Adrenal gland (tissue), 5 donors: ENCODE data around the gene ALOX15.

Experiments used
- POLR2A ChIP-seq, 2 donors: fragments of 450-650 bp; IDR thresholded peaks; one replicate each; pipeline ENCODE4 v1.6.1; 2017; ENCODE audit warnings: antibody characterized with exemption in 2 of 2, mild to moderate bottlenecking in 2 of 2, moderate library complexity in 1 of 2
- TF ChIP-seq, protein P1 (sequence below), 6 experiments: fragments of 450-650 bp in 4 of 6; fragments of 200-600 bp in 2 of 6; sonication (generic) in 1 of 6; IDR thresholded peaks; 1 replicate in 5 of 6; 2 replicates in 1 of 6; pipeline versions ENCODE4 v1.5.1 to v1.8.0; 2016 to 2021; ENCODE audit warnings: antibody characterized with exemption in 6 of 6, mild to moderate bottlenecking in 2 of 6, moderate library complexity in 1 of 6
- donor health status: DM: no; HTN: no; CAD: no.

GRCh38 chr17:4597975-4598374 is 43.5 kb downstream of the ALOX15 start:
- TF ChIP-seq, protein P1, sequence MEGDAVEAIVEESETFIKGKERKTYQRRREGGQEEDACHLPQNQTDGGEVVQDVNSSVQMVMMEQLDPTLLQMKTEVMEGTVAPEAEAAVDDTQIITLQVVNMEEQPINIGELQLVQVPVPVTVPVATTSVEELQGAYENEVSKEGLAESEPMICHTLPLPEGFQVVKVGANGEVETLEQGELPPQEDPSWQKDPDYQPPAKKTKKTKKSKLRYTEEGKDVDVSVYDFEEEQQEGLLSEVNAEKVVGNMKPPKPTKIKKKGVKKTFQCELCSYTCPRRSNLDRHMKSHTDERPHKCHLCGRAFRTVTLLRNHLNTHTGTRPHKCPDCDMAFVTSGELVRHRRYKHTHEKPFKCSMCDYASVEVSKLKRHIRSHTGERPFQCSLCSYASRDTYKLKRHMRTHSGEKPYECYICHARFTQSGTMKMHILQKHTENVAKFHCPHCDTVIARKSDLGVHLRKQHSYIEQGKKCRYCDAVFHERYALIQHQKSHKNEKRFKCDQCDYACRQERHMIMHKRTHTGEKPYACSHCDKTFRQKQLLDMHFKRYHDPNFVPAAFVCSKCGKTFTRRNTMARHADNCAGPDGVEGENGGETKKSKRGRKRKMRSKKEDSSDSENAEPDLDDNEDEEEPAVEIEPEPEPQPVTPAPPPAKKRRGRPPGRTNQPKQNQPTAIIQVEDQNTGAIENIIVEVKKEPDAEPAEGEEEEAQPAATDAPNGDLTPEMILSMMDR (IDR thresholded peaks at IDR 0.05): no peak
- TF ChIP-seq POLR2A (IDR thresholded peaks at IDR 0.05): no peak
